SK-N-SH (cell line): ENCODE measurements around the gene HSD3B2. TPM values are rescaled to one million over a fixed set of nuclear protein-coding genes. Genes with fewer than 3 reads are reported as not detected.

Source experiments
- CTCF ChIA-PET: fragments of 300-600, 350-600 bp; formaldehyde crosslinking; extraction: SDS; loops from one replicate; lab custom pipeline; 2021; lab: Yijun Ruan, JAX
- POLR2A ChIA-PET: fragments of 350-600 bp; sonication (Branson Sonifier 250); formaldehyde crosslinking; extraction: SDS; loops from one replicate; lab custom pipeline; 2020; ENCODE audit warnings: antibody characterized with exemption, inconsistent platforms; lab: Yijun Ruan, JAX
- DNase-seq: peaks from one replicate; pipeline ENCODE4 v3.0.0; 2012
- H2AFZ ChIP-seq: fragments of 200-600 bp; sonication (generic); 2 replicates; pipeline ENCODE4 v1.8.1; 2016; ENCODE audit warnings: antibody characterized with exemption, mild to moderate bottlenecking, low read depth
- H3F3A ChIP-seq: fragments of 200-600 bp; sonication (generic); replicated peaks from 2 replicates; pipeline ENCODE3; 2016; ENCODE audit warnings: antibody characterized with exemption, mild to moderate bottlenecking; ENCODE audit not compliant: insufficient read depth
- H3K27ac ChIP-seq, 2 experiments: fragments of 200-500 bp in 1 of 2; fragments of 200-600 bp in 1 of 2; sonication (Bioruptor generic) in 1 of 2; sonication (generic), shearing (Covaris generic) in 1 of 2; 2 replicates each; pipeline versions ENCODE4 v1.5.1 to v1.6.1; 2014 to 2016; ENCODE audit warnings: low read depth in 2 of 2, inconsistent platforms in 1 of 2, low read length in 1 of 2, mild to moderate bottlenecking in 1 of 2, mixed read lengths in 1 of 2
- H3K27me3 ChIP-seq: fragments of 200-600 bp; sonication (generic), shearing (Covaris generic); 2 replicates; pipeline ENCODE4 v1.6.1; 2016; ENCODE audit warnings: mixed run types; ENCODE audit not compliant: insufficient read depth
- H3K36me3 ChIP-seq, 2 experiments: fragments of 200-500 bp in 1 of 2; fragments of 200-600 bp in 1 of 2; sonication (Bioruptor generic) in 1 of 2; sonication (generic) in 1 of 2; replicated peaks in 1 of 2; 2 replicates each; pipeline versions ENCODE3 to v1.5.1; 2014 to 2016; ENCODE audit warnings: low read length in 1 of 2, mild to moderate bottlenecking in 1 of 2; ENCODE audit not compliant: insufficient read depth in 2 of 2, control insufficient read depth in 1 of 2
- H3K4me1 ChIP-seq, 2 experiments: fragments of 200-500 bp in 1 of 2; fragments of 200-600 bp in 1 of 2; sonication (Bioruptor generic) in 1 of 2; sonication (generic), shearing (Covaris generic) in 1 of 2; 2 replicates each; pipeline versions ENCODE4 v1.5.1 to v1.6.1; 2014 to 2016; ENCODE audit warnings: low read depth in 1 of 2, low read length in 1 of 2, mixed run types in 1 of 2; ENCODE audit not compliant: insufficient read depth in 2 of 2, control insufficient read depth in 1 of 2
- H3K4me2 ChIP-seq: fragments of 200-600 bp; sonication (generic), shearing (Covaris generic); 2 replicates; pipeline ENCODE4 v1.6.1; 2017; ENCODE audit warnings: mixed run types
- H3K4me3 ChIP-seq, 2 experiments: fragments of 200-500 bp in 1 of 2; fragments of 200-600 bp in 1 of 2; sonication (Bioruptor generic) in 1 of 2; sonication (generic), shearing (Covaris generic) in 1 of 2; 2 replicates each; pipeline versions ENCODE4 v1.5.1 to v1.8.1; 2014 to 2016; ENCODE audit warnings: low read depth in 2 of 2, inconsistent platforms in 1 of 2, low read length in 1 of 2, mild to moderate bottlenecking in 1 of 2, mixed read lengths in 1 of 2, moderate library complexity in 1 of 2
- H3K79me2 ChIP-seq: fragments of 200-600 bp; sonication (generic); 2 replicates; pipeline ENCODE4 v1.8.1; 2017; ENCODE audit warnings: mild to moderate bottlenecking; ENCODE audit not compliant: insufficient read depth
- H3K9ac ChIP-seq: fragments of 200-600 bp; sonication (generic); 2 replicates; pipeline ENCODE4 v1.6.1; 2017; ENCODE audit warnings: mixed run types
- H3K9me2 ChIP-seq: fragments of 200-600 bp; sonication (generic); 2 replicates; pipeline ENCODE4 v1.6.1; 2017; ENCODE audit warnings: mixed run types
- H3K9me3 ChIP-seq: fragments of 200-600 bp; sonication (generic); 2 replicates; pipeline ENCODE4 v1.6.1; 2017; ENCODE audit warnings: mixed run types, mild to moderate bottlenecking, moderate library complexity
- H4K20me1 ChIP-seq: fragments of 200-600 bp; sonication (generic); 2 replicates; pipeline ENCODE4 v1.6.1; 2017; ENCODE audit warnings: mild to moderate bottlenecking, mixed run types; ENCODE audit not compliant: insufficient read depth
- ELF1 ChIP-seq: IDR thresholded peaks from 2 replicates; pipeline ENCODE4 v1.4.0; 2012
- FOXJ3 ChIP-seq: sonication (generic); formaldehyde crosslinking; IDR thresholded peaks from 2 replicates; pipeline ENCODE4 v1.5.1; 2020; ENCODE audit warnings: mild to moderate bottlenecking, missing genetic modification reagents
- FOXM1 ChIP-seq: IDR thresholded peaks from 2 replicates; pipeline ENCODE4 v1.4.0; 2012; ENCODE audit warnings: low read depth, mild to moderate bottlenecking
- GABPA ChIP-seq: IDR thresholded peaks from 2 replicates; pipeline ENCODE4 v1.4.0; 2012; ENCODE audit warnings: low read depth, mild to moderate bottlenecking
- GATA2 ChIP-seq: sonication (generic); formaldehyde crosslinking; IDR thresholded peaks from 2 replicates; pipeline ENCODE4 v1.5.0; 2020; ENCODE audit warnings: mild to moderate bottlenecking, missing genetic modification reagents
- JUND ChIP-seq: IDR thresholded peaks from 2 replicates; pipeline ENCODE4 v1.4.0; 2012
- MXI1 ChIP-seq: IDR thresholded peaks from 2 replicates; pipeline ENCODE4 v1.6.1; 2012; ENCODE audit warnings: mild to moderate bottlenecking, low read depth, low read length, improper control_type of control experiment
- NFIC ChIP-seq: IDR thresholded peaks from 2 replicates; pipeline ENCODE4 v1.4.0; 2012; ENCODE audit warnings: borderline replicate concordance
- POLR2AphosphoS5 ChIP-seq: IDR thresholded peaks from 2 replicates; pipeline ENCODE4 v1.6.1; 2012; ENCODE audit warnings: low read depth, low read length
- RAD21 ChIP-seq: IDR thresholded peaks from 2 replicates; pipeline ENCODE4 v1.6.1; 2012; ENCODE audit warnings: mild to moderate bottlenecking, low read length
- RCOR1 ChIP-seq: fragments of 150-350 bp; IDR thresholded peaks from 2 replicates; pipeline ENCODE4 v1.6.1; 2017; ENCODE audit warnings: antibody characterized with exemption, low read length
- RFX5 ChIP-seq: IDR thresholded peaks from 2 replicates; pipeline ENCODE4 v1.6.1; 2012; ENCODE audit warnings: mild to moderate bottlenecking, improper control_type of control experiment, low read length
- RXRA ChIP-seq: IDR thresholded peaks from 2 replicates; pipeline ENCODE4 v1.4.0; 2012; ENCODE audit warnings: low read depth, mild to moderate bottlenecking, borderline replicate concordance
- SMC3 ChIP-seq: IDR thresholded peaks from 2 replicates; pipeline ENCODE4 v1.6.1; 2012; ENCODE audit warnings: low read depth, low read length, improper control_type of control experiment
- TAF1 ChIP-seq: IDR thresholded peaks from 2 replicates; pipeline ENCODE4 v1.6.1; 2012; ENCODE audit warnings: low read depth, mild to moderate bottlenecking, low read length, moderate library complexity, borderline replicate concordance
- TCF12 ChIP-seq: IDR thresholded peaks from 2 replicates; pipeline ENCODE4 v1.4.0; 2012
- YY1 ChIP-seq: IDR thresholded peaks from 2 replicates; pipeline ENCODE4 v1.4.0; 2012; ENCODE audit warnings: low read depth, mild to moderate bottlenecking
- WGBS: methylation state at CpG from one replicate; pipeline ENCODE4 v1.1.6; 2017; ENCODE audit warnings: low lambda C conversion rate; 5-methylcytosine and 5-hydroxymethylcytosine counted together
- polyA plus RNA-seq, 3 experiments: library from polyadenylated mRNA; depleted of rRNA; stranded (reverse); fragments of >200 nt; gene quantifications; 2 replicates each; pipeline ENCODE4 v1.2.3, GENCODE V29; 2012
- TF ChIP-seq, protein P1 (sequence below): fragments of 150-350 bp; IDR thresholded peaks from 2 replicates; pipeline ENCODE4 v1.6.1; 2017; ENCODE audit warnings: antibody characterized with exemption, low read length, low read depth, borderline replicate concordance
- TF ChIP-seq, protein P2 (sequence below): IDR thresholded peaks from 2 replicates; pipeline ENCODE4 v1.4.0; 2012; ENCODE audit warnings: low read depth, borderline replicate concordance
- TF ChIP-seq, protein P3 (sequence below): IDR thresholded peaks from 2 replicates; pipeline ENCODE4 v1.6.1; 2012; ENCODE audit warnings: mild to moderate bottlenecking, low read depth, low read length, moderate library complexity
- TF ChIP-seq, protein P4 (sequence below): IDR thresholded peaks from 2 replicates; pipeline ENCODE4 v1.4.0; 2012; ENCODE audit warnings: low read depth, borderline replicate concordance
- TF ChIP-seq, protein P5 (sequence below): IDR thresholded peaks from 2 replicates; pipeline ENCODE4; 2012

HSD3B2 gene
- polyA plus RNA-seq, 1 of the 3 experiments (the other 2 are of a cell fraction), result not detected

DNA sequence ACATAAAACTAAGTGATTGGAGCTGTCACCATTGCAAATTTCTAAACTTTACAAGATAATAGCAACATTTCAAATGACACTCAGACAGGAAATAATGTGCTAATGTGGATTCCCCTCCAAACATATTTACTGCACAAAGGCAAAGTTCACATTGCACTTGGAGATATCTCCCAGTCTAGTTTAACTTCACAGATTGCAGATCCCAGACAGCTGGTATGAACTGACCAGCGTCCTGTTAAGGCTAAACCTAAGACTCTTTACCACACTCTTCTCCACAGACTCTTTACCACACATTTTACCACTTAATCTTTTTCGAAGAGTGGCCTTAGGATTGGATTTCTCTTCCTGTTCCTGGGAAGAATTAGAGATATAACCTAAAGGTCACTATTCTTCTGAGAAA lies 51.5 kb downstream of the HSD3B2 start:
- DNase-seq, result no peak
- no peaks in the 10 kb centered on the region for H3K79me2 ChIP-seq
- H3K9me3 ChIP-seq, result no peaks in the 10 kb centered on the region
- no peaks in the 10 kb centered on the region for H3K4me1 ChIP-seq
- CTCF ChIA-PET, result no interaction called here
- WGBS, result 3% methylated on average over 2 of the region's 2 CpGs
- H3K9me2 ChIP-seq, result no peaks in the 10 kb centered on the region
- no peak for TF ChIP-seq MXI1
- no peak for TF ChIP-seq GATA2 (CRISPR knock-in tag)
- no peak for TF ChIP-seq FOXJ3 (CRISPR knock-in tag)
- no peak for TF ChIP-seq YY1
- TF ChIP-seq TAF1, result no peak
- TF ChIP-seq JUND, result no peak
- TF ChIP-seq, protein P1, sequence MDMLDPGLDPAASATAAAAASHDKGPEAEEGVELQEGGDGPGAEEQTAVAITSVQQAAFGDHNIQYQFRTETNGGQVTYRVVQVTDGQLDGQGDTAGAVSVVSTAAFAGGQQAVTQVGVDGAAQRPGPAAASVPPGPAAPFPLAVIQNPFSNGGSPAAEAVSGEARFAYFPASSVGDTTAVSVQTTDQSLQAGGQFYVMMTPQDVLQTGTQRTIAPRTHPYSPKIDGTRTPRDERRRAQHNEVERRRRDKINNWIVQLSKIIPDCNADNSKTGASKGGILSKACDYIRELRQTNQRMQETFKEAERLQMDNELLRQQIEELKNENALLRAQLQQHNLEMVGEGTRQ, result no peak
- TF ChIP-seq, protein P2, sequence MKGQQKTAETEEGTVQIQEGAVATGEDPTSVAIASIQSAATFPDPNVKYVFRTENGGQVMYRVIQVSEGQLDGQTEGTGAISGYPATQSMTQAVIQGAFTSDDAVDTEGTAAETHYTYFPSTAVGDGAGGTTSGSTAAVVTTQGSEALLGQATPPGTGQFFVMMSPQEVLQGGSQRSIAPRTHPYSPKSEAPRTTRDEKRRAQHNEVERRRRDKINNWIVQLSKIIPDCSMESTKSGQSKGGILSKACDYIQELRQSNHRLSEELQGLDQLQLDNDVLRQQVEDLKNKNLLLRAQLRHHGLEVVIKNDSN, result no peak
- no peak for TF ChIP-seq ELF1
- TF ChIP-seq RXRA, result no peak
- TF ChIP-seq RFX5, result no peak
- no peak for TF ChIP-seq SMC3
- TF ChIP-seq, all 33 proteins: peak for 0
- H3K27ac ChIP-seq, result no peak overlapping the region
- POLR2A ChIA-PET, result no interaction called here
- H3K36me3 ChIP-seq, result no peaks in the 10 kb centered on the region
- H3F3A ChIP-seq, result no peaks in the 10 kb centered on the region
- no peak overlapping the region for H3K9ac ChIP-seq
- H3K4me2 ChIP-seq, result no peak overlapping the region
- H3K4me3 ChIP-seq, result no peak overlapping the region
- no peaks in the 10 kb centered on the region for H4K20me1 ChIP-seq
- no peak overlapping the region for H2AFZ ChIP-seq
- H3K27me3 ChIP-seq, result peaks cover 25% of the 10 kb centered on the region; the same call in 1 of the 2 replicates

DNA sequence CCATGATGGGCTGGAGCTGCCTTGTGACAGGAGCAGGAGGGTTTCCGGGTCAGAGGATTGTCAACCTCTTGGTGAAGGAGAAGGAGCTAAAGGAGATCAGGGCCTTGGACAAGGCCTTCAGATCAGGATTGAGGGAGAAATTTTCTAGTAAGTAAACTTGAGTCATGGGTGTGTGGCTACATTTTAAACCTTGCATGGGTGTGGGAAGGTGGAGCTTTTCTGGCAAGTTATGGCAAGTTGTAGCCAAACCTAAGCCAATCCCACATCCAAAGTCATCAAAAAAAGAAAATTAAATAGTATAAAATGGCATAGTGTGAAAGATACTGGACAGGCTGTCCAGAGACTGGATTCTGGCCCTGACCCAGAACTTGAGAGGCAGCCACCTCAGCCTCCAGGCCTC lies 52.3 kb downstream of the HSD3B2 start:
- Histone ChIP-seq H3K27ac (no peak overlapping the region), H3K4me3 (no peak overlapping the region), H3K9me3 (no peaks in the 10 kb centered on the region), H3K36me3 (no peaks in the 10 kb centered on the region), H3K4me2 (no peak overlapping the region), H3F3A (no peaks in the 10 kb centered on the region), H2AFZ (no peak overlapping the region), H3K79me2 (no peaks in the 10 kb centered on the region), H3K4me1 (no peaks in the 10 kb centered on the region), H4K20me1 (no peaks in the 10 kb centered on the region), H3K27me3 (peaks cover 31% of the 10 kb centered on the region; the same call in 1 of the 2 replicates), H3K9ac (no peak overlapping the region), H3K9me2 (no peaks in the 10 kb centered on the region)
- POLR2A ChIA-PET, result no interaction called here
- no peak for DNase-seq
- CTCF ChIA-PET, result interaction anchor here (0.7 kb wide), 1 partner anchor 9 kb away, joined by 3 read pairs; no protein-coding TSS in a partner anchor
- whole genome bisulfite sequencing, result 9% methylated on average over 1 of the region's 1 CpG
- TF ChIP-seq JUND (no peak), GATA2 (CRISPR knock-in tag) (no peak), GABPA (no peak), POLR2AphosphoS5 (no peak), RCOR1 (no peak), RAD21 (no peak), TCF12 (no peak), FOXM1 (no peak), NFIC (no peak), MXI1 (no peak), RFX5 (no peak)
- TF ChIP-seq, protein P3, sequence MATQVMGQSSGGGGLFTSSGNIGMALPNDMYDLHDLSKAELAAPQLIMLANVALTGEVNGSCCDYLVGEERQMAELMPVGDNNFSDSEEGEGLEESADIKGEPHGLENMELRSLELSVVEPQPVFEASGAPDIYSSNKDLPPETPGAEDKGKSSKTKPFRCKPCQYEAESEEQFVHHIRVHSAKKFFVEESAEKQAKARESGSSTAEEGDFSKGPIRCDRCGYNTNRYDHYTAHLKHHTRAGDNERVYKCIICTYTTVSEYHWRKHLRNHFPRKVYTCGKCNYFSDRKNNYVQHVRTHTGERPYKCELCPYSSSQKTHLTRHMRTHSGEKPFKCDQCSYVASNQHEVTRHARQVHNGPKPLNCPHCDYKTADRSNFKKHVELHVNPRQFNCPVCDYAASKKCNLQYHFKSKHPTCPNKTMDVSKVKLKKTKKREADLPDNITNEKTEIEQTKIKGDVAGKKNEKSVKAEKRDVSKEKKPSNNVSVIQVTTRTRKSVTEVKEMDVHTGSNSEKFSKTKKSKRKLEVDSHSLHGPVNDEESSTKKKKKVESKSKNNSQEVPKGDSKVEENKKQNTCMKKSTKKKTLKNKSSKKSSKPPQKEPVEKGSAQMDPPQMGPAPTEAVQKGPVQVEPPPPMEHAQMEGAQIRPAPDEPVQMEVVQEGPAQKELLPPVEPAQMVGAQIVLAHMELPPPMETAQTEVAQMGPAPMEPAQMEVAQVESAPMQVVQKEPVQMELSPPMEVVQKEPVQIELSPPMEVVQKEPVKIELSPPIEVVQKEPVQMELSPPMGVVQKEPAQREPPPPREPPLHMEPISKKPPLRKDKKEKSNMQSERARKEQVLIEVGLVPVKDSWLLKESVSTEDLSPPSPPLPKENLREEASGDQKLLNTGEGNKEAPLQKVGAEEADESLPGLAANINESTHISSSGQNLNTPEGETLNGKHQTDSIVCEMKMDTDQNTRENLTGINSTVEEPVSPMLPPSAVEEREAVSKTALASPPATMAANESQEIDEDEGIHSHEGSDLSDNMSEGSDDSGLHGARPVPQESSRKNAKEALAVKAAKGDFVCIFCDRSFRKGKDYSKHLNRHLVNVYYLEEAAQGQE, result no peak
- TF ChIP-seq, protein P4, sequence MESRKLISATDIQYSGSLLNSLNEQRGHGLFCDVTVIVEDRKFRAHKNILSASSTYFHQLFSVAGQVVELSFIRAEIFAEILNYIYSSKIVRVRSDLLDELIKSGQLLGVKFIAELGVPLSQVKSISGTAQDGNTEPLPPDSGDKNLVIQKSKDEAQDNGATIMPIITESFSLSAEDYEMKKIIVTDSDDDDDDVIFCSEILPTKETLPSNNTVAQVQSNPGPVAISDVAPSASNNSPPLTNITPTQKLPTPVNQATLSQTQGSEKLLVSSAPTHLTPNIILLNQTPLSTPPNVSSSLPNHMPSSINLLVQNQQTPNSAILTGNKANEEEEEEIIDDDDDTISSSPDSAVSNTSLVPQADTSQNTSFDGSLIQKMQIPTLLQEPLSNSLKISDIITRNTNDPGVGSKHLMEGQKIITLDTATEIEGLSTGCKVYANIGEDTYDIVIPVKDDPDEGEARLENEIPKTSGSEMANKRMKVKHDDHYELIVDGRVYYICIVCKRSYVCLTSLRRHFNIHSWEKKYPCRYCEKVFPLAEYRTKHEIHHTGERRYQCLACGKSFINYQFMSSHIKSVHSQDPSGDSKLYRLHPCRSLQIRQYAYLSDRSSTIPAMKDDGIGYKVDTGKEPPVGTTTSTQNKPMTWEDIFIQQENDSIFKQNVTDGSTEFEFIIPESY, result no peak
- TF ChIP-seq, protein P5, sequence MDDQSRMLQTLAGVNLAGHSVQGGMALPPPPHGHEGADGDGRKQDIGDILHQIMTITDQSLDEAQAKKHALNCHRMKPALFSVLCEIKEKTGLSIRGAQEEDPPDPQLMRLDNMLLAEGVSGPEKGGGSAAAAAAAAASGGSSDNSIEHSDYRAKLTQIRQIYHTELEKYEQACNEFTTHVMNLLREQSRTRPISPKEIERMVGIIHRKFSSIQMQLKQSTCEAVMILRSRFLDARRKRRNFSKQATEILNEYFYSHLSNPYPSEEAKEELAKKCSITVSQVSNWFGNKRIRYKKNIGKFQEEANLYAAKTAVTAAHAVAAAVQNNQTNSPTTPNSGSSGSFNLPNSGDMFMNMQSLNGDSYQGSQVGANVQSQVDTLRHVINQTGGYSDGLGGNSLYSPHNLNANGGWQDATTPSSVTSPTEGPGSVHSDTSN, result no peak
